SU-DHL-6 (cell line): ENCODE measurements around the gene CUL1.

Source experiments
- H2AFZ ChIP-seq: fragments of 200-600 bp; sonication (generic); 2 replicates; pipeline ENCODE4 v1.6.1; 2014; ENCODE audit warnings: low read depth, mild to moderate bottlenecking, moderate library complexity, mixed read lengths, antibody characterized with exemption, low read length; ENCODE audit not compliant: severe bottlenecking
- H3F3A ChIP-seq: fragments of 200-600 bp; shearing (Covaris generic); 2 replicates; pipeline ENCODE4 v1.6.0; 2016; ENCODE audit warnings: antibody characterized with exemption, mild to moderate bottlenecking; ENCODE audit not compliant: insufficient read depth
- H3K27ac ChIP-seq: fragments of 200-600 bp; sonication (generic); 2 replicates; pipeline ENCODE4 v1.5.1; 2016; ENCODE audit warnings: low read depth, mild to moderate bottlenecking, low read length, moderate library complexity, mixed read lengths
- H3K27me3 ChIP-seq: fragments of 200-600 bp; sonication (generic), shearing (Covaris generic); 2 replicates; pipeline ENCODE4 v1.6.0; 2014; ENCODE audit warnings: mild to moderate bottlenecking, low read length
- H3K36me3 ChIP-seq: fragments of 200-600 bp; sonication (generic); 2 replicates; pipeline ENCODE4 v1.6.1; 2014; ENCODE audit warnings: mild to moderate bottlenecking, low read length, mixed read lengths
- H3K4me2 ChIP-seq: fragments of 300-600, 200-600 bp; shearing (Covaris generic), sonication (generic); 2 replicates; pipeline ENCODE4 v1.6.0; 2014; ENCODE audit warnings: low read length, low read depth, mild to moderate bottlenecking; ENCODE audit not compliant: poor library complexity, severe bottlenecking
- H3K4me3 ChIP-seq: fragments of 200-600 bp; sonication (generic); 2 replicates; pipeline ENCODE4 v1.5.1; 2014; ENCODE audit warnings: antibody characterized with exemption, low read length, mild to moderate bottlenecking, mixed read lengths; ENCODE audit not compliant: insufficient read depth, poor library complexity, severe bottlenecking
- H3K79me2 ChIP-seq: fragments of 200-600 bp; sonication (generic); 2 replicates; pipeline ENCODE4 v1.6.1; 2014; ENCODE audit warnings: mild to moderate bottlenecking, low read length, moderate library complexity; ENCODE audit not compliant: insufficient read depth
- H3K9ac ChIP-seq: fragments of 200-600 bp; sonication (generic); 2 replicates; pipeline ENCODE4 v1.7.0; 2014; ENCODE audit warnings: mild to moderate bottlenecking, low read length
- H3K9me2 ChIP-seq: fragments of 200-600 bp; sonication (generic); replicated peaks from 2 replicates; pipeline ENCODE4 v1.6.1; 2014; ENCODE audit warnings: low read length; ENCODE audit not compliant: insufficient read depth
- H3K9me3 ChIP-seq: fragments of 200-600 bp; sonication (generic); 2 replicates; pipeline ENCODE4 v1.6.1; 2014; ENCODE audit warnings: low read length, mixed read lengths; ENCODE audit not compliant: insufficient read depth
- H4K20me1 ChIP-seq: fragments of 200-600 bp; sonication (generic); 2 replicates; pipeline ENCODE4 v1.6.1; 2014; ENCODE audit warnings: low read depth, mild to moderate bottlenecking, antibody characterized with exemption, low read length, moderate library complexity, mixed read lengths
- EZH2phosphoT487 ChIP-seq: fragments of 200-600 bp; sonication (generic), shearing (Covaris generic); conservative IDR thresholded peaks from 2 replicates; pipeline ENCODE4 v1.6.1; 2018; ENCODE audit warnings: mild to moderate bottlenecking, antibody characterized with exemption, low read length, moderate library complexity, mixed read lengths
- TF ChIP-seq, protein P1 (sequence below): fragments of 200-600 bp; sonication (generic); IDR thresholded peaks from one replicate; pipeline ENCODE4 v1.5.1; 2017; ENCODE audit warnings: antibody characterized with exemption, mild to moderate bottlenecking, low read length, moderate library complexity; ENCODE audit not compliant: insufficient read depth, poor library complexity, severe bottlenecking

CUL1 gene

GRCh38 chr7:148732862-148733261 lies 34.2 kb downstream of the CUL1 start:
- peaks cover 16% of the 10 kb centered on the region; the same call in 1 of the 2 replicates for H3K36me3 ChIP-seq
- no peaks in the 10 kb centered on the region for H3K9me3 ChIP-seq
- H3K9me2 ChIP-seq, result no peaks in the 10 kb centered on the region
- H3K4me2 ChIP-seq, result no peak overlapping the region
- no peak overlapping the region for H3K27ac ChIP-seq
- H2AFZ ChIP-seq, result no peak overlapping the region
- H3K4me3 ChIP-seq, result no peak overlapping the region
- no peaks in the 10 kb centered on the region for H3F3A ChIP-seq
- peaks cover 12% of the 10 kb centered on the region; the same call in 1 of the 2 replicates for H4K20me1 ChIP-seq
- peaks cover 57% of the 10 kb centered on the region for H3K79me2 ChIP-seq
- TF ChIP-seq EZH2phosphoT487, result no peak
- TF ChIP-seq, protein P1, sequence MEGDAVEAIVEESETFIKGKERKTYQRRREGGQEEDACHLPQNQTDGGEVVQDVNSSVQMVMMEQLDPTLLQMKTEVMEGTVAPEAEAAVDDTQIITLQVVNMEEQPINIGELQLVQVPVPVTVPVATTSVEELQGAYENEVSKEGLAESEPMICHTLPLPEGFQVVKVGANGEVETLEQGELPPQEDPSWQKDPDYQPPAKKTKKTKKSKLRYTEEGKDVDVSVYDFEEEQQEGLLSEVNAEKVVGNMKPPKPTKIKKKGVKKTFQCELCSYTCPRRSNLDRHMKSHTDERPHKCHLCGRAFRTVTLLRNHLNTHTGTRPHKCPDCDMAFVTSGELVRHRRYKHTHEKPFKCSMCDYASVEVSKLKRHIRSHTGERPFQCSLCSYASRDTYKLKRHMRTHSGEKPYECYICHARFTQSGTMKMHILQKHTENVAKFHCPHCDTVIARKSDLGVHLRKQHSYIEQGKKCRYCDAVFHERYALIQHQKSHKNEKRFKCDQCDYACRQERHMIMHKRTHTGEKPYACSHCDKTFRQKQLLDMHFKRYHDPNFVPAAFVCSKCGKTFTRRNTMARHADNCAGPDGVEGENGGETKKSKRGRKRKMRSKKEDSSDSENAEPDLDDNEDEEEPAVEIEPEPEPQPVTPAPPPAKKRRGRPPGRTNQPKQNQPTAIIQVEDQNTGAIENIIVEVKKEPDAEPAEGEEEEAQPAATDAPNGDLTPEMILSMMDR, result no peak
- no peak overlapping the region for H3K9ac ChIP-seq
- no peaks in the 10 kb centered on the region for H3K27me3 ChIP-seq

GRCh38 chr7:148733496-148733895 lies 34.8 kb downstream of the CUL1 start:
- Histone ChIP-seq H3K79me2 (peaks cover 52% of the 10 kb centered on the region), H3K9me2 (no peaks in the 10 kb centered on the region), H3K36me3 (peaks cover 16% of the 10 kb centered on the region; the same call in 1 of the 2 replicates), H3K27ac (no peak overlapping the region), H3K9ac (no peak overlapping the region), H3F3A (no peaks in the 10 kb centered on the region), H3K4me3 (no peak overlapping the region), H3K27me3 (no peaks in the 10 kb centered on the region), H3K9me3 (no peaks in the 10 kb centered on the region), H2AFZ (no peak overlapping the region), H4K20me1 (0 out of 2 replicates have a peak, but pooled peaks cover 7% of the 10 kb centered on the region), H3K4me2 (no peak overlapping the region)
- no peak for TF ChIP-seq EZH2phosphoT487
- TF ChIP-seq, protein P1, result no peak

- H3K4me3 ChIP-seq, result no peak overlapping the region
- no peaks in the 10 kb centered on the region for H3K27me3 ChIP-seq
- H4K20me1 ChIP-seq, result no peaks in the 10 kb centered on the region
- no peaks in the 10 kb centered on the region for H3K9me2 ChIP-seq
- no peak overlapping the region for H3K4me2 ChIP-seq
- H3K36me3 ChIP-seq, result peaks cover 16% of the 10 kb centered on the region; the same call in 1 of the 2 replicates
- H3K9me3 ChIP-seq, result no peaks in the 10 kb centered on the region
- no peak overlapping the region for H3K9ac ChIP-seq
- no peak for TF ChIP-seq EZH2phosphoT487
- TF ChIP-seq, protein P1, result no peak
- H3K79me2 ChIP-seq, result peaks cover 36% of the 10 kb centered on the region
- no peaks in the 10 kb centered on the region for H3F3A ChIP-seq
- no peak overlapping the region for H2AFZ ChIP-seq
- no peak overlapping the region for H3K27ac ChIP-seq
Observed at GRCh38 chr7:148735141-148735540, 36.4 kb downstream of the CUL1 start.

DNA sequence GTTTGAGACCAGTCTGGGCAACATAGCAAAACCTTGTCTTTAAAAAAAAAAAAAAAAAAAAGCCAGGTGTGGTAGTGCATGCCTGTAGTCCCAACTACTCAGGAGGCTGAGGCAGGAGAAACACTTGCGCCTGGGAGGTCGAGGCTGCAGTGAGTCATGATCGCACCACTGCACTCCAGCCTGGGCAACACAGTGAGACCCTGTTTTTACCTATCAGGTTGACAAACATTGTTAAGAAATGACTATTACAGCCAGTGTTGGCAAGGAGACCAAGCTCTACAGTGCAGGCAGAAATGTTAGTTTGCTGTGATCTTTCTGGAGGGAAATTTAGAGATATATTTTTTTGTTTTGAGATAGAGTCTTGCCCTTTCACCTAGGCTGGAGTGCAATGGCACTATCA lies 37.3 kb downstream of the CUL1 start:
- Histone ChIP-seq H3F3A (no peaks in the 10 kb centered on the region), H3K27ac (no peak overlapping the region), H3K4me2 (no peak overlapping the region), H3K36me3 (peaks cover 24% of the 10 kb centered on the region), H2AFZ (no peak overlapping the region), H3K79me2 (peaks cover 34% of the 10 kb centered on the region), H3K9me2 (no peaks in the 10 kb centered on the region), H4K20me1 (no peaks in the 10 kb centered on the region), H3K4me3 (no peak overlapping the region), H3K27me3 (no peaks in the 10 kb centered on the region), H3K9ac (no peak overlapping the region), H3K9me3 (no peaks in the 10 kb centered on the region)
- TF ChIP-seq EZH2phosphoT487, result no peak
- TF ChIP-seq, protein P1, result no peak
